Cardiac fibroblast (primary cell): ENCODE data around the gene LAPTM5.
"Not testable (repeated sequence)": the region's sequence is repeated elsewhere in the genome, so short reads cannot be mapped to it uniquely, and the experiment has no call there.

Experiments used
- DNase-seq, 2 donors: peaks; one replicate each; pipeline versions ENCODE4 v3.0.0 to v3.0.0-alpha.2; 2010; ENCODE audit warnings: low read depth in 2 of 2
- H3K4me3 ChIP-seq, 2 donors: replicated peaks in 1 of 2; 1 replicate in 1 of 2; 2 replicates in 1 of 2; pipeline ENCODE4 v1.5.1; 2011; ENCODE audit warnings: low read depth in 2 of 2, low read length in 2 of 2, mild to moderate bottlenecking in 2 of 2, moderate library complexity in 1 of 2
- TF ChIP-seq, protein P1 (sequence below): IDR thresholded peaks from one replicate; pipeline ENCODE4 v1.5.1; 2011; ENCODE audit warnings: low read depth, mild to moderate bottlenecking, low read length, inconsistent platforms

The LAPTM5 gene

DNA sequence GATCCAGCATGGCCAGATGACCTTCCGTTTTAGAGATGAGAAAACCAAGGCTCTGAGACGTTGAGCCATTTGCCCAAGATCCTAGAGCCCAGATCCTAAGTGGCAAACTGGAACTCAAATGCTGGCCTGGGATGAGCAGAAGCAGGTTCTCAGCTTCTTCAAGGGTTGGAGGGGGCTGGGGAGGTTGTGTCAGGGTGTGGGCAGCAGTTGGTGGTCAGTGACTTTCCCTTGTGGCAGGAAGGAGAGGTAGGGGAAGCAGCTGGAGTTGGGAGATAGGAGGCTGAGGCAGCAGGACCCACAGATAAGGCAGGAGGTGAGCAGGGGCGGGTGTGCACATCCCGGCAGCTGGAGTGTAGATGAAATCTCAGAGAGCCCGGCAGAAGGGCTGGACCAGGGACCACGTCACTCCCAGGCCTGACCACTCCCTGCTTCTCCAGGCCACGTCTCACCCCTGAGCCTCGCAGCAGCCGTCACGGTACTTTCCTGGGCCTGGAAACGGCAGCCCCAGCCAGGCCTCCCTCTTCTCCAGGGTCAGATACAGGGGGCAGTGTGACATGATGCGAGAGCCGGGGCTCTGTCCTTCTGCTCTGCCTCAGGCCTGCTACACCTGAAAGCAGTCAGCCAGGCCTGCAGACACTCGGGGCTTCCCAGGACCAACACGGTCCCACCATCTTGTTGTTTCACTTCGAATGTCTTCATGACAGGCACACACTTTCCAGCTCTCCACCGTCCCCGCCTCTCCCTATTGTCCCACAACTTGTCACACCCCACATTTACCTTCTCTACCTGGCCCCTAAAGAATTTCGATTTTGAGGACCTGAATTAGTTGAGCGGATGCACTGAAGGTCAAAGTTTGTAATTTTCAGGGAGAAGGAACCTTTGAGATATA is 11.5 kb upstream of the LAPTM5 start:
- DNase-seq, result peak in 1 of 2 donors; percentile 33
- no peak overlapping the region for H3K4me3 ChIP-seq
- TF ChIP-seq, protein P1, sequence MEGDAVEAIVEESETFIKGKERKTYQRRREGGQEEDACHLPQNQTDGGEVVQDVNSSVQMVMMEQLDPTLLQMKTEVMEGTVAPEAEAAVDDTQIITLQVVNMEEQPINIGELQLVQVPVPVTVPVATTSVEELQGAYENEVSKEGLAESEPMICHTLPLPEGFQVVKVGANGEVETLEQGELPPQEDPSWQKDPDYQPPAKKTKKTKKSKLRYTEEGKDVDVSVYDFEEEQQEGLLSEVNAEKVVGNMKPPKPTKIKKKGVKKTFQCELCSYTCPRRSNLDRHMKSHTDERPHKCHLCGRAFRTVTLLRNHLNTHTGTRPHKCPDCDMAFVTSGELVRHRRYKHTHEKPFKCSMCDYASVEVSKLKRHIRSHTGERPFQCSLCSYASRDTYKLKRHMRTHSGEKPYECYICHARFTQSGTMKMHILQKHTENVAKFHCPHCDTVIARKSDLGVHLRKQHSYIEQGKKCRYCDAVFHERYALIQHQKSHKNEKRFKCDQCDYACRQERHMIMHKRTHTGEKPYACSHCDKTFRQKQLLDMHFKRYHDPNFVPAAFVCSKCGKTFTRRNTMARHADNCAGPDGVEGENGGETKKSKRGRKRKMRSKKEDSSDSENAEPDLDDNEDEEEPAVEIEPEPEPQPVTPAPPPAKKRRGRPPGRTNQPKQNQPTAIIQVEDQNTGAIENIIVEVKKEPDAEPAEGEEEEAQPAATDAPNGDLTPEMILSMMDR, result no peak

DNA sequence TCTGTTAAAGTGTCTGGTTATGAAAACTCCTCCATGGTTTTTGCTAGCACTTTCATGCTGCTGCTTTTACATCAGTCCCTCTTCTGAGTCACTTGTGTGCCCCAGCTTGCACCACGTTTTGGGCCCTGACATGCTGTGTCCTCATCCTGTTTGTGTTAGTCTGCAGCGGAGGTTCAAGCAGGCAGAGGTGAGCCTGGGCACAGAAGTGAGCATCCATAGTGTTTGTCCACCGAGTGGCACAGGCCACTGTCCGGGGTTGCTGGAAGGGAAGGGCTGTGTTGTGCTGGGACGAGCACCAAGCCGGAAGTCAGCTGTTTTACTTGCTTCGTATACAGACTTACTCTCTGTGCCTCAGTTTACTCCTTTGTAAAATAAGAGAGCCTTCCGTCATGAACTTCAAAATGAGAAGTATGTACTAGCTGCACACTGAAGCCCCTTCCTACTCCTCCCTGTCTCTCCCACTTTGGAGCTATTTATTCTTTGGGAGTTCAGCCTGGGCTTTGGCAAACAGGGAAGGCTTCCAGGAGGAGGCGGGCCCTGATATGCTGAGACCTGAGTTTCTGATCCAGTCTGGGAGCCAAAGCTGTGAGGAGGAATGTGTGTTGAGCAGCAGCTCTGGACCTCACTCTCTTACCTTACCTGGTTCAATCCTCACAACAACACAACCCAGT is 10.7 kb upstream of the LAPTM5 start:
- H3K4me3 ChIP-seq, result no peak overlapping the region
- DNase-seq, result no peak
- TF ChIP-seq, protein P1, result no peak

GRCh38 chr1:30766948-30767347 is 9.4 kb upstream of the LAPTM5 start:
- not testable (repeated sequence) for DNase-seq

DNA sequence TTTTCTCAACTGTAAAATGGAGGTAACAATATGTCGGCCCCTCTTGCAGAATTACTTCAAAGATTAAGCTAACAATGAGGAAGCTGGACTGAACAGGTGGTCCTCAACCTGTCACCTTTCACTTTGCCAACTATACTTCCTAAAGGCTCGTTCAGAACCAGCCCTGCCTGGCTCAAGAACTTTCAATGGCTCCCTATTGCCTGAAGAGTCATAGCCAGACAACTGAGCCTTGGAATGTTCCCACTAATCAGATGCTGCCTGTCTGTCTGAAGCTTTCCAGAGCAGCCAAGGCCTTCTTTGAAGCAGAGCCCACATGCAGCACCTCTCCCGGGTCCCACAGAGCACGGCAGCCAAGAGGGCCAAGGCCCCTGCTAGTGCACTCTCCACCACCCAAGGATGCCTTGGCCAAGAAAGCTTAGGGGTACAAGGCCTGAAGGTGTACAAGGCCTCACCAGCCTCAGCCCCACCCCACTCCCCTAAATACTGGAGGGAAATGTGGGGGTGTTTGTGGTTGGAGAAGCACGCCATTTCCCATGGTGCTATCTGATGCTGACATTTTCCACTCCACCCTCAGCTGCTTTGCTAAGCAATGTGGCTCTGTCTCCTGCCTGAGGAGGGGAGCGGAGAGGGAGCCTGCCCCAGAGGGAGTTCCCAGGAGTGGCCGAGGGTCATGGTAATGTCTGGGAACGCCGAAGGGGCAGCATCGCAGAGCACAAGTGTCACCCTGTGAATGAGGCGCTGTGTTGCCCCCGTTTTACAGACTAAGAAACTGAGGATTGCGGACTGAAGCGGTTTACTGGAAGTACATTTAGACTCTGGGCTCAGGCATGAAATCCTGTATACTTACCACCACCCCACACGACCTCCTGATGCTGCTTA is 8.2 kb upstream of the LAPTM5 start:
- TF ChIP-seq, protein P1, result no peak
- no peak for DNase-seq
- H3K4me3 ChIP-seq, result no peak overlapping the region

More at GRCh38 chr1:30766948-30767347, 9.4 kb upstream of the LAPTM5 start:
- H3K4me3 ChIP-seq, result not testable (repeated sequence)

GRCh38 chr1:30764939-30765555 is 7.5 kb upstream of the LAPTM5 start:
- TF ChIP-seq, protein P1, result no peak
- H3K4me3 ChIP-seq, result no peak overlapping the region
- no peak for DNase-seq

DNA sequence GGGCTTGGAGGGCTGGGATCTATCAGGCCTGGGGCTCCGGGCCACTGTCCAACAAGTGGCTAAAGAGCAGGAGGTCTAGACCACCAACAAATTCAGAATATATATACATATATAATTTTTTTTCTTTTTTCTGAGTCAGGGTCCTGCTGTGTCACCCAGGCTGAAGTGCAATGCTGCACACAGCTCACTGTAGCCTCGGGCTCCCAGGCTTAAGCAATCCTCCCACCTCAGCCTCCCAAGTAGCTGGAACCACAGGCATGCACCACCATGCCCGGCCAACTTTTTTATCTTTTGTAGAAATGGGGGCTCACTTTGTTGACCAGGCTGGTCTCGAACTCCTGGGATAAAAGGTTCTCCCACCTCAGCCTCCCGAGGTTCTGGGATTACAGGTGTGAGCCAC is 6.8 kb upstream of the LAPTM5 start:
- TF ChIP-seq, protein P1, result no peak
- no peak for DNase-seq

More for the DNA sequence above, 6.8 kb upstream of the LAPTM5 start:
- H3K4me3 ChIP-seq, result no peak overlapping the region
